HL-60/S4 treated with phorbol 12-myristate 13-acetate at 8.2 ng/mL for 4 days and 3 days (cell line): ENCODE data around the gene PIGU.

Experiments used
- in situ Hi-C: fragments of 300-500 bp; cut with MboI; formaldehyde crosslinking; loops from 2 replicates; pipeline ENCODE4 v1.15.0; 2022; ENCODE audit warnings: low sequenced_read_pairs

PIGU gene

DNA sequence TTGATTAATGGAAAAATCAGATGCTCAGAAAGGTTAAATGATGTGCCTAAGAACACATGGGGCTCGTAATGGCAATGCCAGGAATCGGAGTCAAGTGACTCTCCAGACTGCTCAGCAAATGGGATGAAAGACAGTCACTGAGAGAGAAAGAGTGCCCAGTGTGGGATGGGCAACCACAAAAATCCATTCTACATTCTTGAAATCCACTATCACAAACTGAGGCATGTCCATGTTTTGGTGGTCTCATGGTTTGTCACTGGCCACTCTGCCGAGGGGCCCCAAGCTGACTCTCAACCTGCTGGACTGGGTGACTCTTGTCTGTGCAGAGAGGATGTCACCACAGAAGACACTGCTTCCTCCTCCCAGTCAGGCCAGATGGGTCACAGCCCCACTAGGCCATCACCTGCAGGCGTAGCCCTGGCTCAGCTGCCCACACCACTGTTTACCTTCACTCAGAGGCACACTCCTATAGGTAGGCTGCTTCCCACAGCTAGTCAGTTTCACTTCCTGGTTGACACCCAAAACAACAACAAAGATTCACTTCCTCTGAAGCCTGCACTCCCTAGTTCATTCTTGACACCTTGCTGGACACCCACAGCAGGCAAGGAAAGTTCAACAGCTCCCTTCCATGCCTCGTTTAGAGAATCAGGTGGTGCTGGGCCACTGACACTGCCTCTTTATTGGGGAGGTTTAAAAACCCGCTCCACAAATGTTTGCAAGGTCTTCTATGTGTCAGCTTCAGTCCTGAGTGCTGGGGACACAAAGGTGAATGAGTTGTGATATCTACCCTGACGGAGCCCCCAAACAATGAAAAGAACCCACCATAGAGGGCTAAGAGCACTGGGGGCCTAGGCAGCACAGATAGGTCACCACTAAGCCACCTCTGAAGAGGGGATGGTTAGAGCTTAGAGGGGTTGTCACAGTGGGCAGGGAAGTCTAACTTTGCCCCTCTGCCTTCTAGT lies 96.6 kb downstream of the PIGU start:
- in situ Hi-C loops, result no loop called here

DNA sequence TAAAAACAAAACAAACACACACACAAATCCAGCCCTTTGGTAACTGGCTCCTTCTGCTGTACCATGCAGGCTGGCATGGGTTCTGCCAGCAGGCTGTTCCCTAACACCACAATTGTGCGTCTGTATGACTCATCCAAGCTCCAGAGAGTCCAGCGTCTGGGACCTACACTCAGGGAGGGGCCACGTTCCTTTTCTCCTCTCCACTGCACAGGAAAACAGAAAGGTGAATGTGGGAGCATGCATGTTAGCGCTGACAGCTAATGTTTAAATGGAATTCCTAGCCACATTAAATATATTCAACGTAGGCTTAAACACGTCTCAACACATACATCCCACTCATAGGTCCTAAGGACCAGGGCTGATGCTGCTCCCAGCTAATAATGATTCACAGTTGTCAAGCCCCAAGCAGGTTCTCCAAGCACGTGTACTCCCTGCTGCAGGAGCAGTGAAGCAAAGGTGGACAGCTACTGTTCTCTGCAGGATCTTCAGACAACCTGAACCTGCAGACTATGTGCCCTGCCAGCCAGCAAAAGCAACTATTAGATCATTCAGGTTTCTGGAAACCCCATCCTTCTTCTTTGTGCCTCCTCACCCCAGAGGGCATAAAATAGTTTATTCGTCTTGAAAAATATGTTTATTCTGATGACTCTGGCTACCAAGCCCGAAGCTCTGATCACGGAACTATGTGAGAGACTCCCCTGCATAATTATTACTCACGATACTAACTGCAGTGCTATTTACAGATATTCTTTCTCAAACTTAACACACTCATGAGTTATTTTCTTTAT lies 97.5 kb downstream of the PIGU start:
- in situ Hi-C loops, result no loop called here

DNA sequence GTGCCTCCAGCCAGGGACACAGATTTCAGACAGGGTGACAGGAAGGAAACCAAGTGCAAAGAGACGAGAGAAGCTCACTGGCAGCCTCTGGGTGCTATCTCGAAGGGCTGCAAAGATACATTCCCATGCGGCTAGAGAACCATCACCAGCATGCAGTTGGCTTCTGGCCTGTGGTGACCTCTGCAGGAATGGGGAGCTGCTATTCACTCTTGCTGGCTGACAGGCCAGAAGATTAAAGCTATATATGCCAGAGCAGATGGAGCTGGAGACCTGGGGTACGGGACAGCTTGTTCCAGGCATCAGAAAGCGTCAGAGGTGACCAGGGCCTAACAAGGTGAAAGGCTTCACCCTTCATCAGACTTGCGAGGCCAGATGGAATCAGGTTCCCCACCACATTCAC lies 98.4 kb downstream of the PIGU start:
- in situ Hi-C loops, result no loop called here

DNA sequence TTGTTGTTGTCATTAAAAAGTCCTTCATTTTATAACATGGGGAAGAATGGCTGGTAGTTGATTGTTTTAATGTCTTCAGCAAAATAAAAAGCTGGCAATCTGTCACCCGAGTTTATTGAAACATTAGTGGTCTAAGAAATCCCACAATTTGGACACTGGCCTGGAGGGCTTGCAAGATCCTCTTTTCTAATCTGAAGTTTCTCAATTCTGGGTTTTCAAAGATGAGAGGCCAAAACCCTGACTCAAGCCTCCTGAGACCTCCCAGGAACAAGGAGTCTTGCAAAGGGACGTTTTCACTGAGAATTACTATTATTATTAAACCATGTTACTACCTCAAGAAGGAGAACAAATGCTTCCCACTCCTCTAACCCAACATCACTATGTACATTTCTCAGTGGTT lies 98.9 kb downstream of the PIGU start:
- in situ Hi-C loops, result no loop called here

DNA sequence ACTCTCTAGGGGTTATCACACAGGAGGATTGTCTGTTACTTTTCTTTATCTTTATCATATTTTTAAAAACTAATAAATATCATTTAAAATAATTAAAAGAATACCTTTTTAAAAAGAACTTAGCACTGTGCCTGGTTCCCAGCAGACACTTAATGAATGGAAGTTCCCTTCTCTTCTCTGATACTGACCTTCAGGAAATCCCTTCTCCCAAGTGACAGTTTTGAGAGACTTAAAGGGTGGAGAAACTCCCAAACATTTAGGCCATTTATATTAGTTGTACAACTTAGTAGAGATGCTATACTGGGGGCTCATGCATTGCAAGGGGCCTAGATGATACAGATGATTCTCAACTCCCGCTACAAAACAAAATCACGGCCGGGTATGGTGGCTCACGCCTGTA lies 99.8 kb downstream of the PIGU start:
- in situ Hi-C loops, result no loop called here

DNA sequence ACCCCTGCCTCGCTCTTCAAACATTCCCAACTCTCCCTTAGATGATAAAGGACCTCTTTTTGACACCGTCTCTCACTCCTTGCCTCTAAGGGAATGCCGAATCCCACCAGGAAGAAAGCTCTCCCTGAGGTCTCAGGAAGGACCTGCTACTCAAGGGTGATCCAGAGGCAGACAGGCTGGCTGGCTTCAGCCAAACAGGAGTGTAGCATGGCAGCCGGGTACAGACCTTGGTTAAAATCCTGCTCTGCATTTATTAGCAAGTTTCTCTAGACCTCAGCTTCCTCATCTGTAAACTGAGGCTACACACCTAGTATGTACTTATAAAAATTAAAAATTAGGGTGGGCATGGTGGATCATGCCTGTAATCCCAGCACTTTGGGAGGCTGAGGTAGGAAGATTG lies 101.1 kb downstream of the PIGU start:
- in situ Hi-C loops, result no loop called here

DNA sequence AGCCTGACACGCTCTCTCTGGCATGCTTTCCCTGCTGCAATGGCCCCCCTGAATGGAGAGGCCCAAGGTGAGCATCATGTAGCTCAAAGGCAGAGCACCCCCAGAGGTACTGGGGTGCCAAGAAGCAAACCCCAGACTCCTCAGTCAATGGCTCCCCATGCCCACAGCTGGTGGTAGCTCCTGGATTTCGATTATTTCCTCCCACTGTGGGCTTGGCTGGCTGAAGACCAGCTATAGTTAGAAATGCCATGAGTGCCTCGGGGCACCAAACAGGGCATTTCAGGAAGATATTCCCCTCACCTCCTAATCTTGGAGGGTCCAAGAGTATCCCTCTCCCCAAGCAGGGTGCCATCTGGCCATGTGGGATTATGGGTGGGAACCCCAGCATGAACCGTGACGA lies 101.6 kb downstream of the PIGU start:
- in situ Hi-C loops, result no loop called here

DNA sequence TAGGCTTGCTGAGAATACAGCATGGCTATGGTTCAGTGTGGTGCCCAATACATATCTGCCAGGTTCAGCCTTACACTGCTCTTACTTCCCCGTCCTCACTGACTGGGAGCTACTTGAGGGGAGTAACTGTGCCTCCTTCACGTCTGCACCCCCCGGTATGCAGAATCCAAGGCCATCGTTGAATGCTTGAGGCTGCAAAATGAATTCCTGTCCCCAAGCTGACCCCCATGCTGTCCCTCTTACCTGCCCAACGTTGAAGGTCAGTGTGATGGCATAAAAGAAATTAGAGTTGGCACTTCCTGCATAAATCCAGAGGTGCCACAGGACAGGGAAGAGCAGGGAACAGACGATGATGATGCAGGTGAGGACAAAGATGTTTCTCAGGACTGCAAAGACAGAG lies 102.0 kb downstream of the PIGU start:
- in situ Hi-C loops, result no loop called here

DNA sequence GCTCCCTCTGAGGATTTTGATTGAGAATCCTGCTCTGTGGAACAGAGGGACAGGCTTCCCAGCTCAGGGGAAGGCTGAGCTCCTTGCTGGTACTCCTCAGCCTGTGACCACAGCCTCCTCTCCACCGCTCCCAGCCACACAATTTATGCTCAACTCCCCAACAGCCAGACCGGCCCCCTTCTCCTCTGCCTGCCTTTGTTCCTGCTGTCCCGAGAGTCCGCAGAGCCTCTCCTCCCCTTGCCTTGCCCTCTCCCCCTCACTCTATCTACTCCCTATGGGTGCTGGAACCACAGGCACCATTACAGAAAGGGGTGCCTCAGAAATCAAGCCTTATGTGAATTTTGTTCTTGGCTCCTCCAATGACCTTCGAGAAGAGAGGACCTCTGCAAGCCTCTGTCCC lies 102.5 kb downstream of the PIGU start:
- in situ Hi-C loops, result no loop called here

DNA sequence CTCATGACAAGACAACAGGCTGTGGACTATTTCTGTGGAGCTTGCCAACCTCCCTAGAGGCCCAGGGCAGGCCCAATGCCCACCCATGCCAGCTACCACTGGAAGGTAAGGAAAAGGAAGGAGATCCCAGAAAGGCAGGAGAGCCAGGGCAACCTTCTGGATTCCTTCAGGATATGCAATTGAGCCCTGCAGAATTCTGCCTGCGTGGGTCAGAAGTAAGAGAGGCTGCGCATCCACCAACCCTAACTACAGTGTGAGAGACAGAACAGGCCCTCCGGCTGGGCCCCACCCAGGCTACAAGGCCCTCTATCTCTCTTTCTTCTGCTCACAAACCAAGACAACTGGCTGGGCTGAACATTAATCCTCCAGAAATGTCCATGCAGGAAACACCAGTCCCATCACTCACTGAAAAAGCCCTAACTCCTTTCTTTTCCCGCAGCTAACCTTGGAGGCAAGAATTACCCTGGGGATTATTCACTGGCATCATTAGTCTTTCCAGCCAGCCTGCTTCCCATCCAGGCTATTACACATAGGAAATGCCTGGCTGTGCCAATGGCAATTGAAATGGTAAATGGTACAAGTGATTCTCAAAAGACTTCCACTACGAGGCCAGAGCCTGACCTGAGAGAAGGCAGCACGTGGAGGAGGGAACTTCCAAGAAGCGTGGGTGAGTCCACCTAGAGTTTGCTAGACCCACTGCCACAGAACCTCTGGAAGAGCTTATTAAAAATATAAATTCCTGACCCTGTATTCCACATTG lies 103.2 kb downstream of the PIGU start:
- in situ Hi-C loops, result no loop called here

DNA sequence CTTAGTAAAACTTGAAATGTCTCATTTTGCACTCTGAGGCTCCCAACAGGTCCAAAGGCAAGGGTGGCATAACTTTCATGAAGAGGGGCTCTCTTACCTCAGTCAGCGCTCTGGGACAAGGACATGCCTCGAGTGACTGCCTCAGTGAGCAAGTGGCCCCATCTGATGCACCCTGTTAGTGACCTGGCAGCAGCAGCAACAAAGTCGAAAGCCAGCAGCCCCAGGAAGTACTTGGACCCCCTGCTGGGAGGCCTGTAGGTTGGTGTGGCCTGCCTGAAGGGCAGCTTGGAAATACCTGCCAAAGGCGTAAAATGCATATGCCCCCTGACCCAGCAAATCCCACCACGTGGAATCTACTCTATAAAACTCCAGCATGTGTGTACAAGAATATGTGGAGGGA lies 105.1 kb downstream of the PIGU start:
- in situ Hi-C loops, result no loop called here

DNA sequence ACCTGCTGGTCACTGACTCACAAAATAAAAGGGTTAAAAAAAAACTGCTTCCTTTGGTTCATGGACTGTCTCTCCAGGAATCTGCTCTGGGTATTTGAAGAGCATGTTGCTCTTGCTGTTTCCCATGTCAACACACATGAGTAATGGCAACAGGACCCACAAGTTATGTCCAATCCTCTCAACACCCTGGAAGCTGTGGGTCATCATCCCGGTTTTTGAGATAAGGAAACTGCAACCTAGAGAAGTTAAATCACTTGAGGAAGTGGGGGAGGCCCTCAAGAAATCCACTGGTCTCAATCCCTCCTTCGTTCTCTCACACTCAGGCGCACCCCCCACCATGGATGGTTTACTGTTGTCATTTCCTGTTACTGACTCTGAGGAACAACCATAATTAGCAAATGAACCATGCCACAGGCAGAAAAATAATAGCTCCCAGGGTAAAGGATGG lies 106.0 kb downstream of the PIGU start:
- in situ Hi-C loops, result no loop called here

DNA sequence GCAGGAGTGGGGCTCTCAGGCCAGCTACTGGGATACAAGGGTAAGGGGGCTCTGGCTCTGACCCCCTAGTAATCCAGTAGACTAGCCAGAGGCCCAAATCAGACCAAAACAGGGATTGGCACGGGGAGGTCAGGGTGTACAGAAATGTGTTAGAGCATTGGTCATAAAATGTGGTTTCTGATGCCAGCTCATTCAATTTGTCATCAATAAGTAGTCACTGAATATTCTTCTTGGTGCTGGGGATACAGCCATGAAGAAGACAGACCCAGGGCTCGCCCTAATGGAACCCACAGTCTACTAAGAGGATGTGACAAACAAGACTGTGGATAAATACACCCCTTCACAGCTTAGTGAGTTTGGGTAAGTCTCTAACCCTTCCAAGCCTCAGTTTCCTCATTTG lies 107.3 kb downstream of the PIGU start:
- in situ Hi-C loops, result no loop called here

DNA sequence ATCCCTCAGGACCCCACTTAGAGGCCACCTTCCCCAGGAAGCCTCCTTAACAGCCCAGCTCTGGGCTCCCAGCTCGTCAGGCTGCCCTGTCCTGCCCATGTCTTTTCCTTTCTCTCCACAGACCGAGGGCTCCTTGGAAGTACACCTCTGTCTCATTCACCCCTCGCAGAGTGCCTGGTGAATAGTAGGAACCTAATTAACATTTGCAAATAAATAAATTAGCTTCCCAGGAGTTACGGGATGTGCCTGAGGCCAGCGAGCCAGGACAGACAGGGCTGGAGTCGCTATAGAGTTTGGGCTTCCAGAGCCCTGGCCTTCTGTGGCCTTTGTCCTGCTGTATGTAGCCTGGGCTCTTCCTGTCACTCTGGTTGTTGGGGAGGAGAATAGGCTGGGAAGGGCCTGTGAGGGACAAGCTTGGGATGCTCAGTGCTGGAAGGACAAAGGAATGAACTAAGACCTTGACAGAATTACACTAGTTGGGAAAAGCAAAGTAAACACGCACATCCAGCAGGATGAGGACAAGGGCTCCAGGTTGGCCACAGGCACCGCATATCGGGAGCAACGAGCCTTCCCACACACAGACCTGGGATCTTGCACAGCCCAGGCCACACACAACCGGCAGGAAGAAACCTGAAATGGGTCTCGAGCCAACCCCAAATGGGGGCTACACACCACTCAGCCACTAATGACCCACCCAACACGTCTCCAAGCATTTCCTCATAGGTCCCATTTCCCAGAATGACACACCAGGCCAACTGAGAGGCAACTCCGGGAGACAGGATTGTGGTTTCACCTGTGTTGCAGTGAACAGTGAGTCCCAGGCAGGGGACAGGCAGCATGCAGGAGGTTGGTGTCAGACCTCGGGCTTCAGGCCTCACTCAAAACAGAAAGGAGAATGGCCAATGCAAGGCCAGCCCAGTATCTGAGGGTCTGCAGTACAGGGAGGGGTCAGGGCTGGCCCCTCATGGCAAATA lies 108.7 kb downstream of the PIGU start:
- in situ Hi-C loops, result no loop called here

DNA sequence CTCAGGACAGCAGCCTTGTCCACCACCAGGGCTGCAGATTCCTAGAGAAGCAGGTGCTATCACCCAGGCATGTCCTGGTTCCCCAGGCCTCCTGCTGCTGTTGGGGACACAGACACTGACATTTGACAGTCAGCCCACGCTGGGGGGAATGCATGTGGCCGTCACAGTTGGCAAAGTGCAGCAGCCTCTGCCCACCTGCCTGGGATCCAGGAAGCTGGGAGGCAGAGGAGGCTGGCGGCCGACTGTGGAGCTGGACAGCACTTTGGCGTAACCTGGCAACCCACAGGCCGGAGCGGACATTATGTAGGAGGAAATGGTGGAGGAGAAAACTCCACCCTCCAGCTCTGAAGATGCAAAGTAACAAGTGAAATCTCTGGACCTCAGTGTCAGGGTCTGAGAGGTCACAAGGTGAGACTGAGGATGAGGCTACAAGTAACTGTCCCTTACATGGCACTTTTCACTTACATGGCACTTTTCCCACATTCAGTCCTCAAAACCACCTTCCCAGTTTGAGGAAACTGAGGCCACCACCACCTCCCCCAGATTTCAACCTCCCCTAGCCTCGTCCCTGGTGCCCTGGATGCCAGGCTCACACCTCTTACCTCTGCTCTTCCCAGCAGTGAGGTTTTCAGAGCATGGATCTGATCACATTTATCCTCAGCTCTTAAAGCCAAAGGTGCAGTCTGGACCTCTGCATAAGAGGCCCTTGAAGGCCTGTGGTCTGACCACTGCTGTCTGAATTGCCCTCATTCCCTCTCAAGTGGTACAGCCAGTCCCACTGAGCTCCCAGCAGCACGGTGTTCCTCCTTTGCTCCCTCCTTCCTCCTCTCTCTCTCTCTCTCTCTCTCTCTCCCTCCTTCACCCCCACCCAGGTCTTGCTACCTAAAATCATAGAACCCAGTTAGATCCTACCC lies 109.7 kb downstream of the PIGU start:
- in situ Hi-C loops, result no loop called here

DNA sequence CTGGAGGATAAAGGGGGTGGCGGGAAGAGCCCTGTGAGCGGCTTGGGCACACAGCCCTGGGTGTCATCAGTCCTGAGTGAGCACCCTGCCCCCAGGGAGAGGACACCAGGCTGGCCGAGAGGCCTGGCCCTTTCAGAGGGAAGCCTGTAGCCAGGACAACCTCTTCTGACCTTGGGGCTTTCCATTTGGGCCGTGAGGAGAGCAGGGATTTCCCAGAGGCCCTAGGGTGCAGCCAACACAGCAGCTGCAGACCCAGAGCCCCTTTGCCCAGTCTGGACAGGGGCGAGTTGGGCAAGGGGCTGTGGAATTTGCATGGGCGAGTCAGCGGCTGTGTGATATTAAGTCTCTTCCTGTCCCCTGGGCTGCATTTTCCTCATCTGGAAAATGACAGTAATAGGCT lies 112.1 kb downstream of the PIGU start:
- in situ Hi-C loops, result no loop called here

DNA sequence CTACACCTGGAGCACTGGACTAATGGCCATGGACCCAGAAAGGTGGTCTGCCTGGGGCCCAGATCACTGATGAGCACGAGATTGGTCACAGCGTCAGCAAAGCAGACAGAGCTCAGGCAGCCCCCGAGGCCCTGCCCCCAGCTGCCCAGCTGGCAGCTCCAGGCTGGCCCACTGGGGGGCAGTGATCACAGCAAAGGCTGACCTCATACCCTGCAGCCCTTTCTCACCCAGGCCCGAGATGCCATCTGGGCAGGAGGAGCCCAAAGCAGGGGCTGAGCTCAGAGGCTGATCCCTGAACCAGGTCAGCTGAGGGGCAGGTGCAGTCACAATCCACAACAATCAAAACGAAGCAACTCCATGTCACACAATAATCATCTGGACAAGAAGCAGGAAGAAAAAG lies 114.3 kb downstream of the PIGU start:
- in situ Hi-C loops, result no loop called here

DNA sequence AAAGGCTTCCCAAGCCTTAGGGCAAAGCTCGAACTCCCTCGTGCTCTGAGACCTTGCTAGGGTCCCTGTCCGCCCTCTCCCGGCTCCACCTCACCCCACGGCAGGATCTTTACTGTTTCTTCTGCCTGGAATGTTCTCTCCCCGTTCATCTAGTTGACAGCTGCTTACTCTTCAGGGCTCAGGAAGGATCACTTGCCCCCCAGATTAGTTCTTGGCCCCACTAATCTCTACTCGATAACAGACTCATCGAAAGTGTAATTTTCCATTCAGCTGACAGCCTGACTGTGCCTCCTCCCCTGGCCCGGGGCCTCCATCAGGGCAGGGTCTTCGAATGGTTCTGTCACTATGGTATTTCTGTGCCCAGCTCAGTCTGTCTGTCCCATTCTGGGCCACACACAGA lies 115.2 kb downstream of the PIGU start:
- in situ Hi-C loops, result no loop called here

DNA sequence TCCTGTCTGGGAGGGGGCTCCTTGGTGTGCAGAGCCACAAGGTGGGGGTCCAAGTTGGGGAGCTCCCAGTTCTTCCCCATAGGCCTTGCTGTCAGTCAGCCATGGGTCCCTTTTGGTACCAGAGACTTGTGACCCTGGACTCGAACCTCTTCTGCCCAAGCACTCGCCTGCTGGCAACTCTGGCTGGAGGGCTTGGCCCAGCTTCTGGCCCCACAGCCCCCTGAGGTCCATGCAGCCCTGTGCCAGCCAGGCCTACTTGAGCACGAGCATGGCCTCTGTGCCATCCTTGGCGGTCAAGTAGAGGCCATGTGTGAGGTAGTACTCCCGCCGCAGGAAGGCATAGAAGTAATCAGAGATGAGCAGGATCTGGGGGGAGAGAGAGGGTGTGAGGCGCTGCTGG lies 116.3 kb downstream of the PIGU start:
- in situ Hi-C loops, result no loop called here
